GM18505 (cell line): ENCODE data around the gene DUXB.

Experiments
- ATAC-seq: cut with Tn5 transposase; IDR thresholded peaks from one replicate; pipeline ENCODE4 v1.9.1; 2021; ENCODE audit not compliant: unreplicated experiment
- POLR2A ChIP-seq: IDR thresholded peaks from 4 replicates; pipeline ENCODE4 v1.6.1; 2011; ENCODE audit warnings: borderline replicate concordance; ENCODE audit not compliant: insufficient read depth, insufficient read length; ENCODE audit errors: extremely low read depth

Gene DUXB

GRCh38 chr16:75703306-75703705 is 2.0 kb upstream of the DUXB start:
- no peak for ATAC-seq
- no peak for TF ChIP-seq POLR2A

GRCh38 chr16:75702242-75702641 is 981 bp upstream of the DUXB start:
- ATAC-seq: no peak
- no peak for TF ChIP-seq POLR2A

DNA sequence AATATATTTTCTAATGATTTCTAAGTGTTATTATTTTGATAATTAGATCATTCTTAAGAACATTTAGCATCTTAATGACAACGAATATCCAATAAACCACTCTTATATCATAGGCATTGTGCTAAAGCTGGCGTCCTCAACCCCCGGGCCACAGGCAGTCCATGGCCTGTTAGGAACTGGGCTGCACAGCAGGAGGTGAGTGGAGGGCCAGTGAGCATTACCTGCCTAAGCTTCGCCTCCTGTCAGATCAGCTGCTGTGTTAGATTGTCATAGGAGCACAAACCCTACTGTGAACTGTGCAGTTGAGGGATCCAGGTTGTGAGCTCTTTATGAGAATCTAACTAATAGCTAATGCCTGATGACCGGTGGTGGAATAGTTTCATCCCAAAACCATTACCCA is 3.7 kb downstream of the DUXB start:
- TF ChIP-seq POLR2A: no peak
- ATAC-seq: no peak

- TF ChIP-seq POLR2A: no peak
- ATAC-seq: no peak
These were observed 5.6 kb downstream of the DUXB start for GRCh38 chr16:75695708-75696107.

GRCh38 chr16:75687361-75687760 is 13.9 kb downstream of the DUXB start:
- TF ChIP-seq POLR2A: no peak
- ATAC-seq: no peak

DNA sequence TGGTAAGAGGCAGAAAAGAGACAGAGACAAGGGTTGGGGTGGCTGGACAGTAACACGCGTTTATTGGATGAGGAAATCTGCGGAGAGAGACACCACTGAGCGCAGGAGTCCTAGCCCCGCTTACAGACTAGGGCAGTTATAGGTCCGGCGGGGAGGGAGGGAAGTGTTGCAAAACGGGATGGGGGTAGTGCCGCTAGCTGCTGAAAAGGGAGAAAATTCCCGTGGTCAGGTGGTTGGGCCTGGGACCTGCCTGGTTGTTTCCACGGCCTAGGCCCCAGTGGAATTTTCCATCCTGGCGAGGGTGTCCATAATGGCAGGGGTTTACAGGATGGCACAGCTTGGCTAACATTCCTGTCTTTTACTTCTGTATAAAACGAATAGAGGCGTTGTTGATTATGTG is 19.0 kb downstream of the DUXB start:
- TF ChIP-seq POLR2A: no peak
- no peak for ATAC-seq

DNA sequence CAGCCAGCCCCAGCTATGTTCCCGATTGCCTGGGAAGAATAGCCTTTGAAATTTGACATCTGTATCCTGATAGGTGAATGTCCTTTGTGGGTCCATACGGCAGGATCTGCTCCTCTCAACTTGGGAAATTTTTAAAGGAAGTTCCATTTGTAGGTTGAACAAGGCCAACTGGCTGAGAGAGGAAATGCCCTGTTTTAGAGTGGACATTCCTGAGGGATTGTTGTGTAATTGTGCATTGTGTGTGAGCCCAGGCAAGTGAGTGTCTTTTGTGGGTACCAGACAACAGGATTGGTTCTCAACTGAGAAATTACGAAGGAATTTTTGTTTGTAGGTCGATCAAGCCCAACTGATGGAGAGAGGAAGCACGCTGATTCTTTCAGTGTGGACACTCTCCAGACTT is 21.9 kb downstream of the DUXB start:
- ATAC-seq: no peak
- TF ChIP-seq POLR2A: no peak

DNA sequence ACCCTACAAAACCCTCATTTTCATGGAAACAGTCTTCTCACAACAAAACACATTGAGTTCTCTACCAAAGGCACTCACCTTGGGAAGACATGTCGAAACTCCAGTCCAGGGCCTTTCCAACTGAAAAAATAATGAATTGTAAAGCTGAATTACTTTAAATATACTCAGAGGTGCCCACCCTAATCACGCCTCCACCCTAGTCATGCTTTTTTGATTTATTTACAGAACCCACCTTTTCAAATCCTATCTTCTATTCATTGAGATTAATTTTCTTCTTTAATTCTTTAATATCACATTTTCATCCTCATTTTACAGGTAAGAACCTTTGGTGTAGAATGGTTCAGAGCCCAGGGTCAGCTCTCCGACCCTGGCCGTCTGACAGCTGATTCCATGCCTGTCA is 24.4 kb downstream of the DUXB start, which contains the start of gene CPHXL2:
Gene CPHXL2 (minus strand): TSS at position 101 of the 400 bp plus-strand sequence. CDS start 10 bp downstream, at position 91.
- ATAC-seq: no peak
- TF ChIP-seq POLR2A: no peak

- TF ChIP-seq POLR2A: no peak
- no peak for ATAC-seq
These were observed 33.8 kb downstream of the DUXB start for GRCh38 chr16:75667503-75667902.

DNA sequence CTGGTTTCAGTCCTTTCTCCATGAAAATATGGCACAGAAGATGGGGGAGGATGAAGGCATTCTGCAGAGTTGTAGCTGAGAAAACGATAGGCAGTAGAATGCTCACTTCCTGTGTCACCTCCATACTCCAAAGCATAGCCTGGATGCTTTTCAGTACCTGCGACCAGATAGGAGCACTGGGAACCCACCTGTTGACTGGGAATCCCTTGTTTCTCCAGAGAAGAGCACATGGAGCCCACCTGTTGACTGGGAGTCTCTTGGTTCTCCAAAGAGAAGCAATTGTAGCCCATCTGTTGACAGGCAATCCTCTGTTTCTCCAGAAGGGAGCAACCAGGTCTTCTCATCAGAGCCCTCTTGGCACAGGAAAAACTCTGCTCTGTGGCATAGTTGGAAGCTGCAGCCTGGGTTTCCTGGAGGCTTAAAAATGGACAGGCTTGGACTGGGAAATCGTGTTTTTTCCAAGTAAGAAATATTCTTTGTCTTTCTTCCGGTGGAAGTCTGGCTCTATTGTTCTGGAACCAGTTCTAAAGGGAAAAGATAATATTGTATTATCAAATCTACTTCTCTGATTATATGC is 40.4 kb downstream of the DUXB start:
- TF ChIP-seq POLR2A: no peak
- no peak for ATAC-seq

GRCh38 chr16:75660321-75660720 is 40.9 kb downstream of the DUXB start:
- TF ChIP-seq POLR2A: no peak

DNA sequence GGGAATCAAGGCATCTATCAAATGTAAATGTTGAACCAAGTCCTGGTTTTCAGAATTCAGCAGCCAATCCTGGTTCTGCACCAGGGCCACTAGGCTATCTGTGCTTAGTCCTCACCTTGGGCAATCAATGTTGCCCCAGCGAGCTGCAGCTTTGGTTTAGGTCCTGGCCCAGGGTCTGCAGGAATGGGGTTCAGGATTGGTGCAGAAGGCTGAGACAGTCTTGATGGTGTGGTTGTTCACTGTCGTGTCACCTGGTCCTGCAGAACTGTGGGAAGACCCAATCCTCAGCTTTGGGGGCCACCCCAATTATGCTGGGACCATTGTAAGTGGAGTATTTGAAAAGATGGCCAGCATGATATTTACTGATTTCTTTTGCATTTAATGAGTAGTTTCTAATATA is 43.1 kb downstream of the DUXB start:
- no peak for ATAC-seq
- no peak for TF ChIP-seq POLR2A

More at GRCh38 chr16:75660321-75660720, 40.9 kb downstream of the DUXB start:
- ATAC-seq: no peak

GRCh38 chr16:75653922-75654321 is 47.3 kb downstream of the DUXB start:
- ATAC-seq: no peak
- no peak for TF ChIP-seq POLR2A

GRCh38 chr16:75648265-75649076 is 52.8 kb downstream of the DUXB start:
- ATAC-seq: peak; percentile 39
- TF ChIP-seq POLR2A: peak; percentile 67

GRCh38 chr16:75647492-75648264 is 53.6 kb downstream of the DUXB start, which contains the start of the genes KARS1 and TERF2IP:
KARS1 (minus strand) TSS chr16:75647665; CDS start chr16:75647639, 26 bp downstream.
TERF2IP (plus strand) TSS chr16:75647773; CDS start chr16:75647883, 110 bp downstream.
- TF ChIP-seq POLR2A: peak; percentile 95
- ATAC-seq: peak; percentile 80
